ENCODE measurements around the gene CX3CR1.

DNA sequence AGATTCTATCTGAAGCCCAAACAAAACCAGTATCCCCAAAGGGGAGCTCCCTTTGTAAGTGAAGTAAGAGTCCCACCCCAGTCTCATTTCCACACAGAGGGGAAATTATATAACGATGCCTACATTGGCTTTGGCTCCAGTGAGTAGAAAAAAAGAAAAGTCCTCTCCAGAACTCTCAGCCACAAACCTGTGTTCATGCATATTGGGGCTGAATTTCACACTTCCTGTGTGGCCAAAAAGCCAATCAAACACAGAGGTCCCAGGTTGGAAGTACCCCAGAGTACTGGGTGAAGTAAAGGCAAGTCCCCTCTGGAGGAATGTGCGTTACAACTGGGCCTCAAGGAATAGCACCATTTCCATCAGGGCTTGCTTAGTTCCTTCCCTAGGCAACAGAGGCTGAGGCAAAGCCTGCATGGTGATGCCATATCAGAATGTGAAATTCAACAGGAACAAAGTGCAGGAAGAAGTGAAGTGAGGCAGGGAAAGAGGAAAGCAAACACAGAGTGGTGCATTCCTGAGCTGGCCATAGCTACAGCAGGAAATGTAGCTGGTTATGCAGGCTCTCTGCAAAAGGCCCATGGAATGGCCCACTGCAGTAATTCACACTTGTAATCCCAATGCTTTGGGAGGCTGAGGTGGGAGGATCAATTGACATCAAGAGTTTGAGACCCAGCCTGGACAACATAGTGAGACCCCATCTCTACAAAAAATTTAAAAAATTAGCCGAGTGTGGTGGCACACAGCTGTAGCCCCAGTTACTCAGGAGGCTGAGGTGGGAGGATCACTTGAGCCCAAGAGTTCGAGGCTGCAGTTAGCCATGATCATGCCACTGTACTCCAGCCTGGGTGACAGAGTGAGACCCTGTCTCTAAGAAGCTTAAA lies 16.6 kb upstream of the CX3CR1 start:
- TF ChIP-seq RCOR1 (IDR thresholded peaks at IDR 0.05; ENCODE audit: insufficient replicate concordance, low read length): no peak
- TF ChIP-seq, protein P1, sequence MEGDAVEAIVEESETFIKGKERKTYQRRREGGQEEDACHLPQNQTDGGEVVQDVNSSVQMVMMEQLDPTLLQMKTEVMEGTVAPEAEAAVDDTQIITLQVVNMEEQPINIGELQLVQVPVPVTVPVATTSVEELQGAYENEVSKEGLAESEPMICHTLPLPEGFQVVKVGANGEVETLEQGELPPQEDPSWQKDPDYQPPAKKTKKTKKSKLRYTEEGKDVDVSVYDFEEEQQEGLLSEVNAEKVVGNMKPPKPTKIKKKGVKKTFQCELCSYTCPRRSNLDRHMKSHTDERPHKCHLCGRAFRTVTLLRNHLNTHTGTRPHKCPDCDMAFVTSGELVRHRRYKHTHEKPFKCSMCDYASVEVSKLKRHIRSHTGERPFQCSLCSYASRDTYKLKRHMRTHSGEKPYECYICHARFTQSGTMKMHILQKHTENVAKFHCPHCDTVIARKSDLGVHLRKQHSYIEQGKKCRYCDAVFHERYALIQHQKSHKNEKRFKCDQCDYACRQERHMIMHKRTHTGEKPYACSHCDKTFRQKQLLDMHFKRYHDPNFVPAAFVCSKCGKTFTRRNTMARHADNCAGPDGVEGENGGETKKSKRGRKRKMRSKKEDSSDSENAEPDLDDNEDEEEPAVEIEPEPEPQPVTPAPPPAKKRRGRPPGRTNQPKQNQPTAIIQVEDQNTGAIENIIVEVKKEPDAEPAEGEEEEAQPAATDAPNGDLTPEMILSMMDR (conservative IDR thresholded peaks at IDR 0.05; ENCODE audit: low read depth, low read length): no peak
